PC-9 (cell line): ENCODE measurements around the gene ARRB1. TPM values are rescaled to one million over a fixed set of nuclear protein-coding genes. Genes with fewer than 3 reads are reported as not detected.

Experiments
- BruUV-seq: library from RNA; stranded (reverse); fragments of 400-500 nt; replicated peaks from 2 replicates; lab custom pipeline; 2021; lab: Mats Ljungman, UMichigan
- CTCF ChIA-PET: fragments of 300-600 bp; sonication (Branson Sonifier 250); formaldehyde crosslinking; loops from one replicate; lab custom pipeline; 2022; ENCODE audit warnings: antibody characterized with exemption; lab: Charles Lee
- POLR2A ChIA-PET: fragments of 300-600 bp; sonication (Branson Sonifier 250); formaldehyde crosslinking; loops from one replicate; lab custom pipeline; 2022; ENCODE audit warnings: antibody characterized with exemption; ENCODE audit not compliant: unreplicated experiment; lab: Charles Lee
- DNase-seq, 2 experiments: peaks; one replicate each; pipeline versions ENCODE4 v3.0.0 to v3.0.0-alpha.2; 2015 to 2022; ENCODE audit warnings: mixed read lengths in 1 of 2
- H2AFZ ChIP-seq: fragments of 200-600 bp; sonication (generic); 2 replicates; pipeline ENCODE4 v1.8.1; 2017; ENCODE audit warnings: antibody characterized with exemption
- H3F3A ChIP-seq: fragments of 200-600 bp; sonication (generic); 2 replicates; pipeline ENCODE4 v1.8.1; 2017; ENCODE audit warnings: antibody characterized with exemption, mild to moderate bottlenecking, low read depth; ENCODE audit not compliant: insufficient read depth
- H3K27ac ChIP-seq: fragments of 200-600 bp; sonication (generic); 2 replicates; pipeline ENCODE4 v1.6.1; 2016; ENCODE audit warnings: mixed run types
- H3K27me3 ChIP-seq: fragments of 200-600 bp; sonication (generic); 2 replicates; pipeline ENCODE4 v1.6.1; 2016; ENCODE audit warnings: low read depth, mixed run types; ENCODE audit not compliant: insufficient read depth
- H3K36me3 ChIP-seq: fragments of 200-600 bp; sonication (generic); 2 replicates; pipeline ENCODE4 v1.6.1; 2016; ENCODE audit warnings: low read depth, mixed run types
- H3K4me1 ChIP-seq: fragments of 200-600 bp; sonication (generic); replicated peaks from 2 replicates; pipeline ENCODE4 v1.6.1; 2016; ENCODE audit warnings: mixed run types; ENCODE audit not compliant: insufficient read depth
- H3K4me2 ChIP-seq: fragments of 200-600 bp; sonication (generic); 2 replicates; pipeline ENCODE4 v1.6.1; 2017; ENCODE audit warnings: mixed run types
- H3K4me3 ChIP-seq: fragments of 200-600 bp; sonication (generic); 2 replicates; pipeline ENCODE4 v1.6.1; 2016; ENCODE audit warnings: mixed run types
- H3K79me2 ChIP-seq: fragments of 200-600 bp; sonication (generic); 2 replicates; pipeline ENCODE4 v1.6.1; 2017; ENCODE audit warnings: low read depth, mixed run types
- H3K9me2 ChIP-seq: fragments of 200-600 bp; sonication (generic); 2 replicates; pipeline ENCODE4 v1.8.1; 2017; ENCODE audit warnings: mild to moderate bottlenecking; ENCODE audit not compliant: insufficient read depth
- H3K9me3 ChIP-seq: fragments of 200-600 bp; sonication (generic); 2 replicates; pipeline ENCODE4 v1.8.1; 2016; ENCODE audit warnings: low read depth; ENCODE audit not compliant: insufficient read depth
- H4K20me1 ChIP-seq: fragments of 200-600 bp; sonication (generic); 2 replicates; pipeline ENCODE4 v1.8.1; 2017; ENCODE audit not compliant: insufficient read depth
- EZH2 ChIP-seq: fragments of 200-600 bp; sonication (generic); IDR thresholded peaks from 2 replicates; pipeline ENCODE4 v1.8.0; 2017; ENCODE audit warnings: antibody characterized with exemption, low read depth
- intact Hi-C: fragments of 100-400 bp; cut with micrococcal nuclease; formaldehyde crosslinking; loops from one replicate; pipeline ENCODE4 v1.10.0; 2022; ENCODE audit not compliant: unreplicated experiment
- total RNA-seq: library from RNA; stranded (reverse); gene quantifications from 2 replicates; pipeline ENCODE4 v1.2.3, GENCODE V29; 2021
- TF ChIP-seq, protein P1 (sequence below): fragments of 200-600 bp; sonication (generic); conservative IDR thresholded peaks from 2 replicates; pipeline ENCODE4 v1.6.1; 2017; ENCODE audit warnings: mixed run types, antibody characterized with exemption, mild to moderate bottlenecking, moderate library complexity

Gene ARRB1
- total RNA-seq, 1 experiment from 2014 or later: 31.8 TPM

- Histone ChIP-seq H3K4me1 (peaks cover 100% of the 10 kb centered on the region), H3F3A (peaks cover 59% of the 10 kb centered on the region), H4K20me1 (no peaks in the 10 kb centered on the region), H3K27me3 (no peaks in the 10 kb centered on the region), H3K9me2 (no peaks in the 10 kb centered on the region), H2AFZ (no peak overlapping the region), H3K27ac (no peak overlapping the region), H3K4me3 (no peak overlapping the region), H3K4me2 (peak overlapping the region; percentile 70), H3K36me3 (no peaks in the 10 kb centered on the region), H3K79me2 (peaks cover 43% of the 10 kb centered on the region), H3K9me3 (no peaks in the 10 kb centered on the region)
- intact Hi-C loops: no loop called here
- no peak for TF ChIP-seq EZH2
- TF ChIP-seq, protein P1, sequence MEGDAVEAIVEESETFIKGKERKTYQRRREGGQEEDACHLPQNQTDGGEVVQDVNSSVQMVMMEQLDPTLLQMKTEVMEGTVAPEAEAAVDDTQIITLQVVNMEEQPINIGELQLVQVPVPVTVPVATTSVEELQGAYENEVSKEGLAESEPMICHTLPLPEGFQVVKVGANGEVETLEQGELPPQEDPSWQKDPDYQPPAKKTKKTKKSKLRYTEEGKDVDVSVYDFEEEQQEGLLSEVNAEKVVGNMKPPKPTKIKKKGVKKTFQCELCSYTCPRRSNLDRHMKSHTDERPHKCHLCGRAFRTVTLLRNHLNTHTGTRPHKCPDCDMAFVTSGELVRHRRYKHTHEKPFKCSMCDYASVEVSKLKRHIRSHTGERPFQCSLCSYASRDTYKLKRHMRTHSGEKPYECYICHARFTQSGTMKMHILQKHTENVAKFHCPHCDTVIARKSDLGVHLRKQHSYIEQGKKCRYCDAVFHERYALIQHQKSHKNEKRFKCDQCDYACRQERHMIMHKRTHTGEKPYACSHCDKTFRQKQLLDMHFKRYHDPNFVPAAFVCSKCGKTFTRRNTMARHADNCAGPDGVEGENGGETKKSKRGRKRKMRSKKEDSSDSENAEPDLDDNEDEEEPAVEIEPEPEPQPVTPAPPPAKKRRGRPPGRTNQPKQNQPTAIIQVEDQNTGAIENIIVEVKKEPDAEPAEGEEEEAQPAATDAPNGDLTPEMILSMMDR: no peak
- CTCF ChIA-PET: no interaction called here
- DNase-seq: no peak
- POLR2A ChIA-PET: no interaction called here
- BruUV-seq: no TSS peak
Observed at GRCh38 chr11:75338516-75339208, 12.8 kb downstream of the ARRB1 start.

DNA sequence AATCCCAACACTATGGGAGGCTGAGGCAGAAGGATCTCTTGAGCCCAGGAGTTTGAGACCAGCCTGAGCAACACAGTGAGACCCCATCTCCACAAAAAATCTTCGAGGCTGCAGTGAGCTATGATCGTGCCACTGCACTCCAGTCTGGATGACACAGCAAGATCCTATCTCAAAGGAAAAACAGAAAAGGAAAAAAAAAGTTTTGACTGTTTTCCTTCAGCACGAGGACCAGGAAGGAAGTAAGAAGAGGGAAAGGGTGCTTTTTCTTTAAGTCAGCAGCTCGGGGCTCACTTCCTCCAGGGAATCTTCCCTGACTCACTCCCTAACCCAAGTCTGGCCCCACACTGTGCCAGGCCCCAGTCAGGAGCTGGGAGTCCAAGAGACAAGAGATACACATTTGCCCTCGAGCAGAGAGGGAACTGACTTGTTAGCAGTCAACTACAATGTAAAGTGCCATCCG lies 14.2 kb downstream of the ARRB1 start:
- Histone ChIP-seq H3K9me2 (no peaks in the 10 kb centered on the region), H3K4me3 (no peak overlapping the region), H3K27me3 (no peaks in the 10 kb centered on the region), H3K4me2 (peak overlapping the region; percentile 62), H3K27ac (peak overlapping the region; percentile 68), H3K36me3 (no peaks in the 10 kb centered on the region), H2AFZ (no peak overlapping the region; the same call in 1 of the 2 replicates), H3K79me2 (peaks cover 52% of the 10 kb centered on the region), H4K20me1 (no peaks in the 10 kb centered on the region), H3F3A (peaks cover 57% of the 10 kb centered on the region), H3K9me3 (no peaks in the 10 kb centered on the region), H3K4me1 (peaks cover 92% of the 10 kb centered on the region)
- intact Hi-C loops: no loop called here
- TF ChIP-seq EZH2: no peak
- TF ChIP-seq, protein P1: no peak
- ChIA-PET POLR2A (no interaction called here), CTCF (no interaction called here)
- BruUV-seq: no TSS peak
- DNase-seq: peak in 1 of 2 experiments; percentile 82

- Histone ChIP-seq H3K27me3 (no peaks in the 10 kb centered on the region), H3K27ac (peak overlapping the region; percentile 37; the same call in 1 of the 2 replicates), H2AFZ (no peak overlapping the region), H3F3A (peaks cover 46% of the 10 kb centered on the region), H3K79me2 (peaks cover 47% of the 10 kb centered on the region), H3K4me1 (peaks cover 75% of the 10 kb centered on the region), H3K9me3 (no peaks in the 10 kb centered on the region), H3K4me2 (peak overlapping the region; percentile 46), H3K36me3 (no peaks in the 10 kb centered on the region), H3K9me2 (no peaks in the 10 kb centered on the region), H4K20me1 (no peaks in the 10 kb centered on the region), H3K4me3 (no peak overlapping the region)
- ChIA-PET CTCF (no interaction called here), POLR2A (no interaction called here)
- TF ChIP-seq, protein P1: no peak
- no peak for TF ChIP-seq EZH2
- intact Hi-C loops: no loop called here
- no peak for DNase-seq
- no TSS peak for BruUV-seq
Observed at GRCh38 chr11:75334976-75335375, 16.5 kb downstream of the ARRB1 start.
